Hepatocyte (in vitro differentiated cells): Measurements from ENCODE around the gene RNFT2. TPM values are rescaled to one million over a fixed set of nuclear protein-coding genes. Genes with fewer than 3 reads are reported as not detected.
"Not testable (repeated sequence)": the region's sequence is repeated elsewhere in the genome, so short reads cannot be mapped to it uniquely, and the experiment has no call there.

Experiments
- DNase-seq: peaks from one replicate; pipeline ENCODE4 v3.0.0-alpha.2; 2016; ENCODE audit warnings: low spot score
- H2AFZ ChIP-seq: fragments of 200-600 bp; sonication (generic); 2 replicates; pipeline ENCODE4 v1.6.0; 2016; ENCODE audit warnings: antibody characterized with exemption, mild to moderate bottlenecking
- H3K27ac ChIP-seq: fragments of 200-600 bp; sonication (generic); 2 replicates; pipeline ENCODE4 v1.5.1; 2016; ENCODE audit warnings: mild to moderate bottlenecking
- H3K27me3 ChIP-seq: fragments of 200-600 bp; sonication (generic); 2 replicates; pipeline ENCODE4 v1.6.1; 2016
- H3K36me3 ChIP-seq: fragments of 200-600 bp; sonication (generic); replicated peaks from 2 replicates; pipeline ENCODE4 v1.5.1; 2016; ENCODE audit warnings: low read depth; ENCODE audit not compliant: insufficient read depth
- H3K4me1 ChIP-seq: fragments of 200-600 bp; sonication (generic); 2 replicates; pipeline ENCODE4 v1.5.1; 2016; ENCODE audit warnings: mild to moderate bottlenecking, moderate library complexity; ENCODE audit not compliant: insufficient read depth
- H3K4me2 ChIP-seq: fragments of 200-600 bp; sonication (generic); 2 replicates; pipeline ENCODE4 v1.6.0; 2016
- H3K4me3 ChIP-seq: fragments of 200-600 bp; sonication (generic); 2 replicates; pipeline ENCODE4 v1.5.1; 2016; ENCODE audit warnings: mild to moderate bottlenecking
- H3K79me2 ChIP-seq: fragments of 200-600 bp; sonication (generic); 2 replicates; pipeline ENCODE4 v1.6.0; 2017; ENCODE audit warnings: mild to moderate bottlenecking
- H3K9me2 ChIP-seq: fragments of 200-600 bp; sonication (generic); replicated peaks from 2 replicates; pipeline ENCODE4 v1.6.0; 2017; ENCODE audit warnings: mild to moderate bottlenecking; ENCODE audit not compliant: insufficient read depth
- H3K9me3 ChIP-seq: fragments of 200-600 bp; sonication (generic); 2 replicates; pipeline ENCODE4 v1.5.1; 2016; ENCODE audit warnings: low read depth, mild to moderate bottlenecking
- H4K20me1 ChIP-seq: fragments of 200-600 bp; sonication (generic); 2 replicates; pipeline ENCODE4 v1.6.0; 2016; ENCODE audit warnings: mild to moderate bottlenecking; ENCODE audit not compliant: insufficient read depth, poor library complexity, severe bottlenecking
- CTCF ChIP-seq: fragments of 200-600 bp; sonication (generic); IDR thresholded peaks from 2 replicates; pipeline ENCODE4 v1.5.1; 2016; ENCODE audit warnings: antibody characterized with exemption, mild to moderate bottlenecking; ENCODE audit not compliant: poor library complexity
- EZH2 ChIP-seq: fragments of 200-600 bp; sonication (generic); IDR thresholded peaks from 2 replicates; pipeline ENCODE4 v1.6.1; 2016; ENCODE audit warnings: antibody characterized with exemption, mild to moderate bottlenecking, borderline replicate concordance
- EZH2phosphoT487 ChIP-seq: fragments of 200-600 bp; sonication (generic); IDR thresholded peaks from one replicate; pipeline ENCODE4 v1.6.1; 2018; ENCODE audit warnings: antibody characterized with exemption, mild to moderate bottlenecking, low read depth, moderate library complexity; ENCODE audit not compliant: unreplicated experiment, severe bottlenecking
- WGBS: methylation state at CpG from one replicate; pipeline ENCODE4 v1.1.6; 2016; ENCODE audit warnings: low lambda C conversion rate; ENCODE audit errors: missing lambda C conversion rate; 5-methylcytosine and 5-hydroxymethylcytosine counted together
- polyA plus RNA-seq: library from polyadenylated mRNA; unstranded; fragments of >200 nt; fragmentation: Nextera tagmentation; extraction: Ambion mirVana; gene quantifications from 2 replicates; pipeline ENCODE4 v1.2.1, GENCODE V29; 2016
- total RNA-seq: library from RNA; depleted of rRNA; stranded (reverse); fragments of >200 nt; gene quantifications from 2 replicates; pipeline ENCODE4 v1.2.3, GENCODE V29; 2014

The RNFT2 gene
- total and polyA plus RNA-seq, 2 experiments from 2014 or later, result 1.5 to 2.9 TPM

GRCh38 chr12:116813271-116814041 lies 75.3 kb downstream of the RNFT2 start:
- Histone ChIP-seq H2AFZ (no peak overlapping the region), H3K9me3 (no peaks in the 10 kb centered on the region)

GRCh38 chr12:116814766-116815165 lies 76.7 kb downstream of the RNFT2 start:
- not testable (repeated sequence) for H3K4me1 ChIP-seq, H2AFZ ChIP-seq, H3K27me3 ChIP-seq, H3K79me2 ChIP-seq, H3K36me3 ChIP-seq, H3K27ac ChIP-seq, H3K4me3 ChIP-seq, H4K20me1 ChIP-seq, H3K4me2 ChIP-seq, H3K9me2 ChIP-seq, H3K9me3 ChIP-seq, DNase-seq
- WGBS, result 93% methylated on average over 10 of the region's 10 CpGs

More at GRCh38 chr12:116813271-116814041, 75.3 kb downstream of the RNFT2 start:
- Histone ChIP-seq H3K27me3 (no peaks in the 10 kb centered on the region), H3K79me2 (no peaks in the 10 kb centered on the region), H3K27ac (no peak overlapping the region), H3K4me3 (no peak overlapping the region), H4K20me1 (no peaks in the 10 kb centered on the region), H3K4me1 (peaks cover 3% of the 10 kb centered on the region), H3K36me3 (no peaks in the 10 kb centered on the region), H3K9me2 (no peaks in the 10 kb centered on the region), H3K4me2 (no peak overlapping the region)
- DNase-seq, result no peak
- WGBS, result 90% methylated on average over 7 of the region's 7 CpGs
- no peak for TF ChIP-seq CTCF

GRCh38 chr12:116818341-116818856 lies 80.3 kb downstream of the RNFT2 start:
- peak overlapping the region; percentile 99 for H3K27ac ChIP-seq
- H3K9me3 ChIP-seq, result no peaks in the 10 kb centered on the region
- H3K36me3 ChIP-seq, result no peaks in the 10 kb centered on the region
- TF ChIP-seq EZH2phosphoT487, result no peak
- no peak for TF ChIP-seq EZH2
- TF ChIP-seq CTCF, result no peak
- H3K4me1 ChIP-seq, result peaks cover 6% of the 10 kb centered on the region
- no peaks in the 10 kb centered on the region for H3K27me3 ChIP-seq
- H4K20me1 ChIP-seq, result no peaks in the 10 kb centered on the region
- no peaks in the 10 kb centered on the region for H3K9me2 ChIP-seq
- H3K4me3 ChIP-seq, result peak overlapping the region; percentile 91
- 69% methylated on average over 11 of the region's 11 CpGs for WGBS
- peak overlapping the region; percentile 98 for H2AFZ ChIP-seq
- DNase-seq, result no peak
- H3K4me2 ChIP-seq, result peak overlapping the region; percentile 86
- H3K79me2 ChIP-seq, result no peaks in the 10 kb centered on the region

GRCh38 chr12:116818948-116819832 lies 81.1 kb downstream of the RNFT2 start:
- H3K4me3 ChIP-seq, result peak overlapping the region; percentile 91
- peak; percentile 97 for DNase-seq
- peaks cover 6% of the 10 kb centered on the region for H3K4me1 ChIP-seq
- no peaks in the 10 kb centered on the region for H3K27me3 ChIP-seq
- no peak for TF ChIP-seq CTCF
- TF ChIP-seq EZH2phosphoT487, result no peak
- TF ChIP-seq EZH2, result no peak
- H3K4me2 ChIP-seq, result peak overlapping the region; percentile 86
- H3K9me2 ChIP-seq, result no peaks in the 10 kb centered on the region
- no peaks in the 10 kb centered on the region for H4K20me1 ChIP-seq
- no peaks in the 10 kb centered on the region for H3K79me2 ChIP-seq
- no peaks in the 10 kb centered on the region for H3K9me3 ChIP-seq
- no peaks in the 10 kb centered on the region for H3K36me3 ChIP-seq
- H2AFZ ChIP-seq, result peak overlapping the region; percentile 98
- H3K27ac ChIP-seq, result peak overlapping the region; percentile 99
- 2% methylated on average over 50 of the region's 70 CpGs for WGBS
